Thyroid gland (tissue), 4 donors: Measurements from ENCODE around the gene SEC61B. TPM values are rescaled to one million over a fixed set of nuclear protein-coding genes. Genes with fewer than 3 reads are reported as not detected.
A peak's percentile ranks its signal among the peaks of the same experiment; 100 is the strongest.

Experiments
- DNase-seq, 2 donors: peaks; one replicate each; pipeline ENCODE4 v3.0.0-alpha.2; 2019
- H3K27ac ChIP-seq, 3 donors: fragments of 200-600 bp; sonication (generic); 1 replicate in 2 of 3; 2 replicates in 1 of 3; pipeline ENCODE4 v1.5.1; 2016 to 2019; ENCODE audit warnings: mild to moderate bottlenecking in 1 of 3, moderate library complexity in 1 of 3
- H3K27me3 ChIP-seq: fragments of 200-600 bp; sonication (generic); one replicate; pipeline ENCODE4 v1.5.1; 2019
- H3K36me3 ChIP-seq, 2 donors: fragments of 200-600 bp; sonication (generic); one replicate each; pipeline ENCODE4 v1.5.1; 2016 to 2019
- H3K4me1 ChIP-seq, 2 donors: fragments of 200-600 bp; sonication (generic); one replicate each; pipeline ENCODE4 v1.5.1; 2017 to 2019
- H3K4me3 ChIP-seq, 3 donors: fragments of 200-600 bp; sonication (generic); replicated peaks in 1 of 3; 1 replicate in 2 of 3; 2 replicates in 1 of 3; pipeline ENCODE4 v1.5.1; 2016; ENCODE audit warnings: mild to moderate bottlenecking in 1 of 3
- H3K9me3 ChIP-seq: fragments of 200-600 bp; sonication (generic); one replicate; pipeline ENCODE4 v1.5.1; 2017
- POLR2A ChIP-seq, 2 donors: fragments of 450-650 bp; IDR thresholded peaks; one replicate each; pipeline ENCODE4 v1.6.1; 2017; ENCODE audit warnings: antibody characterized with exemption in 2 of 2, mild to moderate bottlenecking in 2 of 2, moderate library complexity in 1 of 2
- WGBS, 2 donors: methylation state at CpG; one replicate each; pipeline ENCODE4 v1.1.5; 2017; 5-methylcytosine and 5-hydroxymethylcytosine counted together
- intact Hi-C: fragments of 100-400 bp; cut with DNase I; formaldehyde crosslinking; loops from one replicate; pipeline ENCODE4 v1.15.1; 2023
- total RNA-seq, 4 donors: library from RNA; depleted of rRNA; stranded (reverse); fragments of >200 nt; gene quantifications; one replicate each; pipeline ENCODE4 v1.2.3, GENCODE V29; 2016
- TF ChIP-seq, protein P1 (sequence below), 6 experiments: fragments of 200-600 bp in 3 of 6; fragments of 450-650 bp in 3 of 6; sonication (generic) in 3 of 6; IDR thresholded peaks; one replicate each; pipeline ENCODE4 v1.5.1; 2016 to 2019; ENCODE audit warnings: antibody characterized with exemption in 6 of 6, mild to moderate bottlenecking in 2 of 6, inconsistent platforms in 1 of 6, moderate library complexity in 1 of 6

SEC61B gene
- total RNA-seq, 4 donors from 2014 or later: 88.3 to 203 (median 130) TPM

GRCh38 chr9:99216073-99216472 is 6.0 kb upstream of the SEC61B start:
- H3K36me3 ChIP-seq: peaks cover 0 to 7% of the 10 kb centered on the region in 2 donors
- H3K4me3 ChIP-seq: no peak overlapping the region
- peaks cover 15 to 23% of the 10 kb centered on the region in 2 donors for H3K4me1 ChIP-seq
- no peak for TF ChIP-seq POLR2A (IDR thresholded peaks at IDR 0.05)
- TF ChIP-seq, protein P1, sequence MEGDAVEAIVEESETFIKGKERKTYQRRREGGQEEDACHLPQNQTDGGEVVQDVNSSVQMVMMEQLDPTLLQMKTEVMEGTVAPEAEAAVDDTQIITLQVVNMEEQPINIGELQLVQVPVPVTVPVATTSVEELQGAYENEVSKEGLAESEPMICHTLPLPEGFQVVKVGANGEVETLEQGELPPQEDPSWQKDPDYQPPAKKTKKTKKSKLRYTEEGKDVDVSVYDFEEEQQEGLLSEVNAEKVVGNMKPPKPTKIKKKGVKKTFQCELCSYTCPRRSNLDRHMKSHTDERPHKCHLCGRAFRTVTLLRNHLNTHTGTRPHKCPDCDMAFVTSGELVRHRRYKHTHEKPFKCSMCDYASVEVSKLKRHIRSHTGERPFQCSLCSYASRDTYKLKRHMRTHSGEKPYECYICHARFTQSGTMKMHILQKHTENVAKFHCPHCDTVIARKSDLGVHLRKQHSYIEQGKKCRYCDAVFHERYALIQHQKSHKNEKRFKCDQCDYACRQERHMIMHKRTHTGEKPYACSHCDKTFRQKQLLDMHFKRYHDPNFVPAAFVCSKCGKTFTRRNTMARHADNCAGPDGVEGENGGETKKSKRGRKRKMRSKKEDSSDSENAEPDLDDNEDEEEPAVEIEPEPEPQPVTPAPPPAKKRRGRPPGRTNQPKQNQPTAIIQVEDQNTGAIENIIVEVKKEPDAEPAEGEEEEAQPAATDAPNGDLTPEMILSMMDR (IDR thresholded peaks at IDR 0.05): no peak
- no peak for DNase-seq
- H3K27ac ChIP-seq: no peak overlapping the region
- no peaks in the 10 kb centered on the region for H3K27me3 ChIP-seq
- no peaks in the 10 kb centered on the region for H3K9me3 ChIP-seq
- intact Hi-C loops: no loop called here
- 100% methylated on average over 1 of the region's 1 CpG for WGBS, 2 donors

GRCh38 chr9:99220011-99220410 is 2.1 kb upstream of the SEC61B start:
- H3K27me3 ChIP-seq: no peaks in the 10 kb centered on the region
- H3K4me1 ChIP-seq: peaks cover 34 to 37% of the 10 kb centered on the region in 2 donors
- intact Hi-C loops: no loop called here
- H3K9me3 ChIP-seq: no peaks in the 10 kb centered on the region
- no peak for DNase-seq
- no peak for TF ChIP-seq POLR2A (IDR thresholded peaks at IDR 0.05)
- TF ChIP-seq, protein P1 (IDR thresholded peaks at IDR 0.05): no peak
- no peak overlapping the region for H3K27ac ChIP-seq
- WGBS, 2 donors: 88 to 91% methylated on average over 4 of the region's 4 CpGs
- H3K4me3 ChIP-seq: no peak overlapping the region
- H3K36me3 ChIP-seq: peaks cover 0 to 7% of the 10 kb centered on the region in 2 donors

GRCh38 chr9:99221266-99221620 is 839 bp upstream of the SEC61B start:
- Histone ChIP-seq H3K9me3 (no peaks in the 10 kb centered on the region), H3K4me3 (peak overlapping the region; percentile 71 to 98 (median 78)), H3K27ac (peak overlapping the region; percentile 69 to 97 (median 76)), H3K36me3 (peaks cover 0 to 7% of the 10 kb centered on the region in 2 donors), H3K27me3 (no peaks in the 10 kb centered on the region), H3K4me1 (peaks cover 34 to 42% of the 10 kb centered on the region in 2 donors)
- intact Hi-C loops: no loop called here
- no peak for TF ChIP-seq POLR2A (IDR thresholded peaks at IDR 0.05)
- TF ChIP-seq, protein P1 (IDR thresholded peaks at IDR 0.05): no peak
- no peak for DNase-seq
- WGBS, 2 donors: 0% methylated on average over 1 to 4 of the region's 25 CpGs

DNA sequence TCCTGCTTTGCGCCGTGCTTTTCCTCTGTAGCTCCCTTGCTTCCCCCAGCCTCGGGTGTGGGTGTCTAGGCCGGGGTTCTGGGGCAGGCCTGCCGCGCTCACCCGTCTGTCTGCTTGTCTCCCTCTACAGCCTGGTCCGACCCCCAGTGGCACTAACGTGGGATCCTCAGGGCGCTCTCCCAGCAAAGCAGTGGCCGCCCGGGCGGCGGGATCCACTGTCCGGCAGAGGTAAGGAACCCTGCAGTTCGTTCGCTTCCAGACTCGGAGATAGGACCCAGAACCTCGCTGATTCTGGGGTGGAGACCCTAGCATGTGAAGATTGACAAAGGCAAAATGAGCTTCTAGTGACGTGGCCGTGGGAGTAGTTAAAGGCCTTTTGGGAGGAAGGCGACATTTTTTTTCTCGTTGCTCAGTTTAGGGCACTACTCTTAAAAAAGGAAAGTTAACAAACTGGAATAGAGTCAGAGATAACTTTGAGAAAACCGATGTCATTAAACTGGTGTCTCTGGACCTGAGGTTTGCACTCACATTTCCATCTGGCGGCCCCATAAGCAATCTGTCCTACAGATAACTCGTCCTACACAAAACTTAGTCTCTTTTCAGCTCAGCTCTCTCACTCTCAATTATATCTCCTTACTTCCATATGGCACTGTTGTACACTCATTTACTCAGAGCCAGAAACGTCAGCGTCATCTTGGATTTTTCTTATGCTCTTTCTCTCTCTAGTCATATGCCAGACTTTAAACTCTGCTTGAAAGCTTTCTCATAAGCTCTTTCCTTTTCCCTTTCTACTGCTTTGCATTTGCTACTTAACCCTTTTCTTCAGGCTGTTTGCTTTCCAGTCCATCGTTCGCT is 561 bp downstream of the SEC61B start:
- 10 to 11% methylated on average over 23 to 27 of the region's 30 CpGs for WGBS, 2 donors
- no peak for TF ChIP-seq POLR2A (IDR thresholded peaks at IDR 0.05)
- TF ChIP-seq, protein P1 (IDR thresholded peaks at IDR 0.05): no peak
- H3K4me3 ChIP-seq: peak overlapping the region; percentile 55 to 98 (median 94)
- intact Hi-C loops: no loop called here
- no peak for DNase-seq
- no peaks in the 10 kb centered on the region for H3K9me3 ChIP-seq
- no peaks in the 10 kb centered on the region for H3K27me3 ChIP-seq
- H3K36me3 ChIP-seq: peaks cover 2 to 10% of the 10 kb centered on the region in 2 donors
- peak overlapping the region; percentile 69 to 97 (median 76) for H3K27ac ChIP-seq
- peaks cover 34 to 42% of the 10 kb centered on the region in 2 donors for H3K4me1 ChIP-seq

- 90% methylated on average over 2 of the region's 2 CpGs for WGBS, 2 donors
- Histone ChIP-seq H3K36me3 (peaks cover 15 to 21% of the 10 kb centered on the region in 2 donors), H3K27me3 (no peaks in the 10 kb centered on the region), H3K4me1 (peaks cover 33 to 39% of the 10 kb centered on the region in 2 donors), H3K4me3 (no peak overlapping the region), H3K9me3 (no peaks in the 10 kb centered on the region), H3K27ac (no peak overlapping the region)
- TF ChIP-seq POLR2A (IDR thresholded peaks at IDR 0.05): no peak
- TF ChIP-seq, protein P1 (IDR thresholded peaks at IDR 0.05): no peak
- intact Hi-C loops: no loop called here
- DNase-seq: no peak
These were observed 2.4 kb downstream of the SEC61B start for GRCh38 chr9:99224445-99224844.
